Suprapubic skin (tissue), 4 donors: ENCODE results near the gene DRD2.

ENCODE experiments used
- EP300 ChIP-seq: sonication (generic); formaldehyde crosslinking; IDR thresholded peaks from one replicate; pipeline ENCODE4 v1.6.1; 2017; ENCODE audit warnings: antibody characterized with exemption
- POLR2AphosphoS5 ChIP-seq, 3 donors: sonication (generic); formaldehyde crosslinking; IDR thresholded peaks; one replicate each; pipeline ENCODE4 v1.6.1; 2017; ENCODE audit warnings: antibody characterized with exemption in 3 of 3

DNA sequence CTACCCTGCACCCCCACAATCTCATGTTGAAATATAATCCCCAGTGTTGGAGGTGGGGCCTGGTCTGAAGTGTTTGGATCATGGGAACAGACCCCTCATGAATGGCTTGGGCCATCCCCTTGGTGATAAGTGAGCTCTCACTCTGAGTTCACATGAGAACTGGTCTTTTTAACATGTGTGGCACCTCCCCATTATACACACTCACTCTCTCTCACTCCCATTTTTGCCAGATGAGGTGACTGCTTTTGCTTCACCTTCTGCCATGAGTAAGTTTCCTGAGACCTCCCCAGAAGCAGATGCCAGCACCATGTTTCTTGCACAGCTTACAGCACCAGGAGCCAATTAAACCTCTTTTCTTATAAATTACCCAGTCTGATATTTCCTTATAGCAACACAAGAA lies 32.1 kb upstream of the DRD2 start:
- TF ChIP-seq POLR2AphosphoS5 (IDR thresholded peaks at IDR 0.05): no peak
- TF ChIP-seq EP300: no peak
